Neuronal stem cell (in vitro differentiated cells): ENCODE data around the gene PKDREJ.

Source experiments
- DNase-seq: peaks from one replicate; pipeline ENCODE4 v3.0.0-alpha.2; 2013; ENCODE audit warnings: low spot score
- H2AFZ ChIP-seq: one replicate; pipeline ENCODE4 v1.6.1; 2013; ENCODE audit warnings: mild to moderate bottlenecking, low read length, inconsistent platforms
- H2AK5ac ChIP-seq: 2 replicates; pipeline ENCODE4 v1.6.1; 2013; ENCODE audit warnings: low read depth, mild to moderate bottlenecking, inconsistent platforms, low read length, moderate library complexity, mixed read lengths
- H2BK120ac ChIP-seq: 2 replicates; pipeline ENCODE4 v1.6.1; 2013; ENCODE audit warnings: low read depth, mild to moderate bottlenecking, inconsistent platforms, low read length, moderate library complexity, mixed read lengths
- H2BK12ac ChIP-seq: one replicate; pipeline ENCODE4 v1.6.1; 2013; ENCODE audit warnings: low read length, inconsistent platforms
- H2BK15ac ChIP-seq: 2 replicates; pipeline ENCODE4 v1.6.1; 2013; ENCODE audit warnings: mild to moderate bottlenecking, low read length, inconsistent platforms, mixed read lengths
- H2BK5ac ChIP-seq: one replicate; pipeline ENCODE4 v1.6.1; 2013; ENCODE audit warnings: inconsistent platforms, mild to moderate bottlenecking, low read length, moderate library complexity
- H3K14ac ChIP-seq: one replicate; pipeline ENCODE4 v1.6.1; 2013; ENCODE audit warnings: low read length, inconsistent platforms
- H3K18ac ChIP-seq: 2 replicates; pipeline ENCODE4 v1.6.1; 2013; ENCODE audit warnings: low read length, inconsistent platforms
- H3K23ac ChIP-seq: 2 replicates; pipeline ENCODE4 v1.6.1; 2013; ENCODE audit warnings: low read depth, mild to moderate bottlenecking, mixed read lengths, low read length, inconsistent platforms; ENCODE audit not compliant: poor library complexity
- H3K27ac ChIP-seq: replicated peaks from 3 replicates; pipeline ENCODE4 v1.5.1; 2013; ENCODE audit warnings: low read length, inconsistent platforms
- H3K27me3 ChIP-seq, 3 experiments: 2 replicates each; pipeline ENCODE4 v1.6.1; 2013; ENCODE audit warnings: low read length in 3 of 3, mild to moderate bottlenecking in 2 of 3, inconsistent platforms in 1 of 3, low read depth in 1 of 3, mixed read lengths in 1 of 3, moderate library complexity in 1 of 3; ENCODE audit not compliant: control insufficient read depth in 3 of 3, insufficient read depth in 3 of 3
- H3K36me3 ChIP-seq, 2 donors: replicated peaks in 1 of 2; 2 replicates each; pipeline ENCODE4 v1.6.1; 2013; ENCODE audit warnings: low read length in 2 of 2; ENCODE audit not compliant: control insufficient read depth in 2 of 2, insufficient read depth in 2 of 2
- H3K4ac ChIP-seq: 2 replicates; pipeline ENCODE4 v1.6.1; 2013; ENCODE audit warnings: inconsistent platforms, mild to moderate bottlenecking, low read length, moderate library complexity
- H3K4me1 ChIP-seq, 2 donors: 1 replicate in 1 of 2; 2 replicates in 1 of 2; pipeline ENCODE4 v1.6.1; 2013; ENCODE audit warnings: low read length in 2 of 2, low read depth in 1 of 2; ENCODE audit not compliant: control insufficient read depth in 2 of 2, insufficient read depth in 1 of 2
- H3K4me2 ChIP-seq: one replicate; pipeline ENCODE4 v1.6.1; 2013; ENCODE audit warnings: mild to moderate bottlenecking, low read length, inconsistent platforms; ENCODE audit not compliant: insufficient read depth, poor library complexity, severe bottlenecking
- H3K4me3 ChIP-seq, 2 donors: 2 replicates each; pipeline ENCODE4 v1.5.1; 2013; ENCODE audit warnings: low read length in 2 of 2, mild to moderate bottlenecking in 2 of 2, inconsistent platforms in 1 of 2, moderate library complexity in 1 of 2
- H3K79me1 ChIP-seq: one replicate; pipeline ENCODE4 v1.6.1; 2013; ENCODE audit warnings: low read depth, mild to moderate bottlenecking, inconsistent platforms, low read length, moderate library complexity
- H3K9ac ChIP-seq: one replicate; pipeline ENCODE4 v1.6.1; 2013; ENCODE audit warnings: mild to moderate bottlenecking, low read depth, low read length, inconsistent platforms; ENCODE audit not compliant: poor library complexity
- H3K9me3 ChIP-seq, 2 donors: replicated peaks in 1 of 2; 2 replicates each; pipeline versions ENCODE3 to v1.6.1; 2013; ENCODE audit warnings: low read length in 2 of 2, mild to moderate bottlenecking in 2 of 2, inconsistent platforms in 1 of 2, low read depth in 1 of 2, mixed read lengths in 1 of 2, moderate library complexity in 1 of 2; ENCODE audit not compliant: control insufficient read depth in 2 of 2, insufficient read depth in 1 of 2
- H4K8ac ChIP-seq: one replicate; pipeline ENCODE4 v1.6.1; 2013; ENCODE audit warnings: low read depth, mild to moderate bottlenecking, inconsistent platforms, low read length, moderate library complexity
- H4K91ac ChIP-seq: one replicate; pipeline ENCODE4 v1.6.1; 2013; ENCODE audit warnings: low read length, low read depth, mild to moderate bottlenecking, inconsistent platforms; ENCODE audit not compliant: poor library complexity
- WGBS, 2 donors: extraction: QIAGEN DNeasy Blood & Tissue Kit; methylation state at CpG; one replicate each; pipeline ENCODE4 v1.1.7; 2013; ENCODE audit warnings: missing lambda C conversion rate in 2 of 2, mixed read lengths in 1 of 2; ENCODE audit not compliant: insufficient read length in 2 of 2, insufficient replicate concordance in 1 of 2; ENCODE audit errors: extremely low coverage in 2 of 2; 5-methylcytosine and 5-hydroxymethylcytosine counted together

Gene PKDREJ

DNA sequence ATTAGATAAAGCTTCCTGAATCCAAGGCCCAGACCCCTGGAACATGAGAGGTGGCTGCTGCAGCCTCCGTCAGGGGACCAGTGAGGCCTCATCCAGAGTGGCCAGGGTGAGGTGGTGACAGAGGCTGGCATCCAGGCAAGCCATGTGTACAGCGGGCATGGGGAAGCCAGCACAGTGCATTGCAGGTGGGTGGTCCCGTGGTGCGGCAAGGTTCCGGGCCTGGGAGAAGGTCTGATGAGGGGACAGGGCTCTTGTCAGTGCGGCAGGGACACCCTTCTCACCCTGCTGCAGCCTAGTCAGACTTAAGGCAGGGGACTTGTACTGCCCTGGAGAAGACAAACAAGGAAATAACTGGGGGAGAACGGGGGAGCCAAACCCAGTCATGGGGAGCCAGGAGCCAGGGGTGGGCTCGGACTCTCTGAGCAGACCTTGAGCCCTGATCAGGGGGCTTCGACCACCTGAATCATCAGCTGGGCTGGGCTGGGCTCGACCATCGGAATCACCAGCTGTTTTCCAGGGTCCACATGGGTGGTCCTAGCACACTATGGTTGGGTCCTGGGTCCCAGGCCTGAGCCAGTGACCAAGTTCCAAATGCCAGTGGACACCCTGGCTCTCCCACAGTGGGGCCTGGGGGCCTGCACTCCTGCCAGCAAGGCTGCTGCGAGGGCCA lies 9.8 kb upstream of the PKDREJ start:
- WGBS, 2 donors: no CpG with 5 or more reads among the region's 12 CpGs
- no peak overlapping the region for H3K9ac ChIP-seq
- peaks cover 17 to 70% of the 10 kb centered on the region in 2 donors for H3K36me3 ChIP-seq
- no peak overlapping the region for H2BK5ac ChIP-seq
- no peak for DNase-seq
- H3K4me1 ChIP-seq: peaks cover 0 to 2% of the 10 kb centered on the region in 2 donors
- no peak overlapping the region for H2AFZ ChIP-seq
- H2BK15ac ChIP-seq: no peak overlapping the region
- no peak overlapping the region for H3K27ac ChIP-seq
- no peak overlapping the region for H3K18ac ChIP-seq
- H4K91ac ChIP-seq: no peak overlapping the region
- H2AK5ac ChIP-seq: peak overlapping the region; percentile 60
- H2BK120ac ChIP-seq: no peak overlapping the region
- H3K4ac ChIP-seq: no peak overlapping the region
- peaks cover 1 to 8% of the 10 kb centered on the region in 2 donors for H3K9me3 ChIP-seq
- H2BK12ac ChIP-seq: no peak overlapping the region
- H3K79me1 ChIP-seq: no peaks in the 10 kb centered on the region
- no peak overlapping the region for H3K4me2 ChIP-seq
- no peak overlapping the region for H3K14ac ChIP-seq
- H4K8ac ChIP-seq: no peak overlapping the region
- H3K23ac ChIP-seq: peak overlapping the region; percentile 61
- H3K4me3 ChIP-seq: no peak overlapping the region
- no peaks in the 10 kb centered on the region for H3K27me3 ChIP-seq

DNA sequence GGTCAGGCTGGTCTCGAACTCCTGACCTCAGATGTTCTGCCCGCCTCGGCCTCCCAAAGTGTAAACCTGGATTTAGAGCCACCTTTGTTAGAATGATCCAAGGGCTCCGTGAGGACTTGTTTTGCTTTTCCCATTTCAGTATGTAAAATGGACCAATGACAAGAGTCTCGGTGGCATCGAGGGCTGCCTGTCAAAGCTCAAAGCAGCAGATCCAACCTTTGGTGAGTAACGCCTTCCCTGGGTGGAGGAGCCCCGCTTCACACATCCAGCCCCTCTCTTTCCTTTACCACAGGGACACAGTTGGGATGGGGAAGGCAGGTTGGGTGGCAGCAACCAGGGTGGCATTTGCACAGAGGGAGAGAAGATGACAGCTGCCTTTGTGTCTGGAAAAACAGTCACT lies 9.1 kb upstream of the PKDREJ start:
- Histone ChIP-seq H3K4me2 (no peak overlapping the region), H2AFZ (no peak overlapping the region), H3K79me1 (no peaks in the 10 kb centered on the region), H3K14ac (no peak overlapping the region), H2BK120ac (no peak overlapping the region), H3K4me1 (peaks cover 0 to 4% of the 10 kb centered on the region in 2 donors), H3K27ac (no peak overlapping the region), H3K9me3 (peaks cover 0 to 8% of the 10 kb centered on the region in 2 donors), H2AK5ac (no peak overlapping the region), H3K9ac (no peak overlapping the region), H3K27me3 (peaks cover 0 to 4% (median 0%) of the 10 kb centered on the region in 3 experiments), H3K36me3 (peaks cover 17 to 66% of the 10 kb centered on the region in 2 donors), H4K8ac (no peak overlapping the region), H3K18ac (no peak overlapping the region), H4K91ac (no peak overlapping the region), H3K4ac (no peak overlapping the region), H2BK5ac (no peak overlapping the region), H3K23ac (no peak overlapping the region), H3K4me3 (no peak overlapping the region), H2BK12ac (no peak overlapping the region), H2BK15ac (no peak overlapping the region)
- no CpG with 5 or more reads among the region's 8 CpGs for WGBS, 2 donors
- DNase-seq: no peak

GRCh38 chr22:46269564-46269963 lies 6.4 kb upstream of the PKDREJ start:
- peaks cover 2 to 20% of the 10 kb centered on the region in 2 donors for H3K9me3 ChIP-seq
- H2BK12ac ChIP-seq: no peak overlapping the region
- H3K18ac ChIP-seq: no peak overlapping the region
- no CpG with 5 or more reads among the region's 11 CpGs for WGBS, 2 donors
- H2AFZ ChIP-seq: no peak overlapping the region
- no peak overlapping the region for H2BK5ac ChIP-seq
- H2AK5ac ChIP-seq: peak overlapping the region; percentile 71
- DNase-seq: no peak
- no peak overlapping the region for H3K4ac ChIP-seq
- no peak overlapping the region for H3K9ac ChIP-seq
- peaks cover 0 to 10% (median 5%) of the 10 kb centered on the region in 3 experiments for H3K27me3 ChIP-seq
- H3K14ac ChIP-seq: no peak overlapping the region
- H4K91ac ChIP-seq: no peak overlapping the region
- no peak overlapping the region for H3K23ac ChIP-seq
- H3K36me3 ChIP-seq: peaks cover 14 to 41% of the 10 kb centered on the region in 2 donors
- no peak overlapping the region for H3K4me2 ChIP-seq
- no peak overlapping the region for H2BK120ac ChIP-seq
- H2BK15ac ChIP-seq: no peak overlapping the region
- H4K8ac ChIP-seq: no peak overlapping the region
- H3K4me3 ChIP-seq: no peak overlapping the region
- no peaks in the 10 kb centered on the region for H3K79me1 ChIP-seq
- peaks cover 0 to 4% of the 10 kb centered on the region in 2 donors for H3K4me1 ChIP-seq
- no peak overlapping the region for H3K27ac ChIP-seq

DNA sequence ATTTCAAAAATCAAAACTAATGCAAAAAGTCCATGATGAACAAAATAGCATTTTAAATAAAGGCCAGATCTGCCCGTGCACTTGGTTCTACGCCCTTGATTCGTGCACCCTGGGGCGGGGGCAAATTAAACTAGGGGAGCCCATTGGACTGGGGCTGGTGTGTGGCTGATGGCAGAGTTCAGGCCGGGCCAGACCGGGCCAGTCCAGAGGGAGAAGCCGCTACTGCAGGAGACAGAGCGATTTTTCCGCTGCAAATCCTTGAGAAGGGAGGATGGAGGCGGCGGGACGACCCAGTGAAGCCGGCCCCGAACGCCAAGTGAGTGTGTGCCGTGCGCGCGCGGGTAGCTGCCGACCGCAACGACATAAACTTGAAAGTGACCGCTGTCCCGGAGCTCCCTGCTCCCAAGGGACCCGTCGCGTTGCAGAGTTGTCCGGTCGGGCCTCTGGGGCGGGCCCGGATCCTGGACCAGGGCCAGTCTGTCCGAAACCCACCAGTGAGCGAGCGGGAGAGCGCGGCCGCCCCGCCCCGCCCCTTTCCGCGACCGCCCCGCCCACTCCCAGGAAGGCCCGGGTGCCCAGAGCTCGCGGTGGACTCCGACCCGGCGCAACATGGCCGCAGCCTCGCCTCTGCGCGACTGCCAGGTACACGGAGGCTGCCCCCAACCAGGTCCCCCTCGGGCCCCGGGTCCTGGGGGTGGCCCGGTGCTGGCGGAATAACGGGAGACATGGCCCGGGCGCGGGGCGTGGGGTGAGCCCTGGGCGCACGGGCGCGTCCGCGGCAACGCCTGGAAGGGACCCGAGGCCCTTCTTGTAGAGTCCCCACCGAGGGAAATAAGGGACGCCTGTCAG lies 4.5 kb upstream of the PKDREJ start, which contains the start of gene TTC38:
Gene TTC38 (plus strand): TSS at position 578 of the 849 bp plus-strand sequence. CDS start 32 bp downstream, at position 610.
- no peaks in the 10 kb centered on the region for H3K79me1 ChIP-seq
- H3K27ac ChIP-seq: no peak within 1 kb of the TSS
- H3K4me3 ChIP-seq: peak within 1 kb of the TSS; percentile 82 to 86
- peak within 1 kb of the TSS; percentile 87 for H2BK120ac ChIP-seq
- peak within 1 kb of the TSS; percentile 37 for H3K4ac ChIP-seq
- peak; percentile 58 for DNase-seq
- peak within 1 kb of the TSS; percentile 82 for H2BK5ac ChIP-seq
- H2BK12ac ChIP-seq: no peak within 1 kb of the TSS
- H3K36me3 ChIP-seq: peaks cover 5 to 22% of the 10 kb centered on the region in 2 donors
- H3K27me3 ChIP-seq: peaks cover 9 to 24% (median 16%) of the 10 kb centered on the region in 3 experiments
- peaks cover 0 to 4% of the 10 kb centered on the region in 2 donors for H3K4me1 ChIP-seq
- H2BK15ac ChIP-seq: no peak within 1 kb of the TSS
- H2AFZ ChIP-seq: peak within 1 kb of the TSS; percentile 100
- peak within 1 kb of the TSS; percentile 86 for H3K4me2 ChIP-seq
- peak within 1 kb of the TSS; percentile 82 for H4K8ac ChIP-seq
- H3K14ac ChIP-seq: peak within 1 kb of the TSS; percentile 84
- WGBS, 2 donors: no CpG with 5 or more reads among the region's 74 CpGs
- peak within 1 kb of the TSS; percentile 84 for H3K18ac ChIP-seq
- peaks cover 10 to 34% of the 10 kb centered on the region in 2 donors for H3K9me3 ChIP-seq
- peak within 1 kb of the TSS; percentile 77 for H3K9ac ChIP-seq
- H4K91ac ChIP-seq: no peak within 1 kb of the TSS
- H2AK5ac ChIP-seq: peak within 1 kb of the TSS; percentile 96
- peak within 1 kb of the TSS; percentile 85 for H3K23ac ChIP-seq
